CD4-positive, alpha-beta T cell treated with Interferon alpha-2 for 1 hour (primary cell): ENCODE measurements around the gene PSG2.
"Not testable (repeated sequence)": the region's sequence is repeated elsewhere in the genome, so short reads cannot be mapped to it uniquely, and the experiment has no call there.

Source experiments
- DNase-seq, 2 donors: peaks; one replicate each; pipeline ENCODE4 v3.0.0-alpha.2; 2020 to 2022

PSG2 gene

GRCh38 chr19:43062418-43062817, 20.1 kb downstream of the PSG2 start:
- not testable (repeated sequence) for DNase-seq

DNA sequence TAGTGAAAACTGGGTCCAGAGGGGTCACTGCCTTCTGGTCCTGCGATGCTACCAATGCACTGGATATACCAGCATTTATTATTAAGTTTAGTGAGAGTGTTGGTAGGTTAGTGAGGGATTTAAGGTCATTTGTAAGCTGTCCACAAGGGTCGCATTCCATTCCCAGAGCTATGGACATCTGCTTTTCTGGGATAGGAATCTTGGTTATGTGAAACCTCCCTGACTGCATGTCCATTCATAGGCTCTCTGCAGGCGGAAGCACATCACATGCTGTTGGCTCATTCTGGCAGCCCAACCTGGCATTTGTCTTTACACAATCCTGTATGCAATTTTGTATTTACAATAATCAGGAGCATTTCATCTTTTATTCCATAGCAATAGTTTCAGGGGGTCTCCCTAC, 21.2 kb downstream of the PSG2 start:
- DNase-seq = not testable (repeated sequence)

DNA sequence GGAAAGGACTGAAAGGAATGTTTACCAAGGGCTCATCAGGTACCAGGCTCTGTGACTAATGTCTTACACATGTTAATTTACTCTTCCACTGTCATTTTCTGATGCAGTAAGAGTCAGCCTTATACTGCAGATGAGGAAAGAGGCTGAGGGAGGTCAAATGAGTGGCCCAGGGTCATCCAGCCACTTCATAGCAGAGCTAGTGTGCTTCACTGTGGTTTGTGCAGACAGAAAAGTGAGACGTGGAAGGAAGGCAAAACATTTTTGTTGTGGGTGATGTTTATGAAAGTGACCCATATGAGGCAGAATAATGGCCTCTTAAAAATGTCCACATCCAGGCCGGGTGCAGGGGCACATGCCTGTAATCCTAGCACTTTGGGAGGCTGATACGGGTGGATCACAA, 22.2 kb downstream of the PSG2 start:
- DNase-seq = not testable (repeated sequence)

GRCh38 chr19:43059482-43059881, 23.0 kb downstream of the PSG2 start:
- DNase-seq = not testable (repeated sequence)

GRCh38 chr19:43058440-43058839, 24.1 kb downstream of the PSG2 start:
- not testable (repeated sequence) for DNase-seq

DNA sequence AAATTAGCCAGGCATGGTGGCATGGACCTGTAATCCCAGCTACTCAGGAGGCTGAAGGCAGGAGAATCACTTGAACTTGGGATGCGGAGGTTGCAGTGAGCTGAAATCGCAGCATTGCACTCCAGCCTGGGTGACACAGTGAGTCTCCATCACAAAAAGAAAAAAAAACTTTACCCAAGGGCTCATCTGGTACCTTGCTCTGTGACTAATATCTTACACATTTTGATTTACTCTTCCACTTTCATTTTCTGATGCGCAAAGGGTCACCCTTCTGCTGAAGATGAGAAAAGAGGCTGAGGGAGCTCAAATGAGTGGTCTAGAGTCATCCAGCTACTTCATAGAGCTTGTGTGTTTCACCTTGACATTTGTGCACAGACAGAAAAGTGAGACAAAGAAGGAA, 34.5 kb downstream of the PSG2 start:
- not testable (repeated sequence) for DNase-seq

DNA sequence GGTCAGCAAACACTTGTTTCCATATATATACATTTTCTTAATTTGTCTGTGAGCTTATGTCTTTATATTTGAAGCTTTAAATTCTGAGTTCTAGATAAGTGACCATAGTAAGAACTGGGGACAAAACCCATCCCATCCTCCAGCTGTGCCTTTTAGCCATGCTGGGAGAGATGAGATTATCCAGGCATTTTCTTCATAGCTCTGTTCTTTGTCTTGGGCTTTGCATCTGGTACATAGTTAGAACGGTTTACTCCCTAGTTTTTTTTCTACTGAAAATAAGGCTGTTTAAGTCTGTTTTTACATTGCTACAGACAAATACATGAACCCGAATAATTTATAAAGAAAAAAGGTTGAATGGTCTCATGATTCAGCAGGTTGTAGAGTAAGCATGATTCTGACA, 35.9 kb downstream of the PSG2 start:
- not testable (repeated sequence) for DNase-seq

DNA sequence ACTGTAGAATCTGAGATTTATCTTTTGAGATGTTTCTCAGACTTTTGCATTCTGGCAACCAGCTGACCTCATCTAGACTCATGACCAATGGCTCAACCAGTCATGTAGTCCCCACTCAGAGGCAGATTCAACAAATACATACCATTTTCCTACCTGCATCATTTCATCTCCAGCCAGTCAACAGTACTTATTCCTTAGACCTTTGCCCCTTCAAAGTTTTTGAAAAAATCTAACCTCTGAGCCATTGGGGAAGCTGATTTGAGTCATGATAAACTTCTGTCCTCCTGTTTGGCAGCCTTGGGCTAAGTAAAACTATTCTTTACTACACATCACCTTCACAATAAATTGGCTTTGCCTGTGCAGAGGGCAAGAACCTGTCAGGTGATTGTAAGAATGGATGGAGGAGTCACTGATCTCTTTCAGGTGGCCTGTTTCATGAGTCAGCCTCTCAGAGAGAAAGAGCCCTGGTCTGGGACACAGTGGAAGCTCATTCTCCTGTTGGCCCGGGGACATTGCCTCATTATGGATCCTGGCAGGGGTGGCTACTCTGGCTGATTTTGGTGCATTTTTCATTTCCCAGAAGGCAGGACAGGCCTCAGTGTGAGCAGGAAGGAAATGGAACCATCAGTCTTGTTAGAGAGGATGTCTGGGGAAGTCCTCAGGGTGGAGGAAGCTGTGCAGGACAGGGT, 38.9 kb downstream of the PSG2 start:
- not testable (repeated sequence) for DNase-seq

GRCh38 chr19:43031645-43032044, 50.9 kb downstream of the PSG2 start:
- not testable (repeated sequence) for DNase-seq

GRCh38 chr19:43028866-43029265, 53.6 kb downstream of the PSG2 start:
- no peak for DNase-seq

- DNase-seq = not testable (repeated sequence)
Measured at GRCh38 chr19:43027985-43028384, 54.5 kb downstream of the PSG2 start.

- DNase-seq = not testable (repeated sequence)
Measured at GRCh38 chr19:43027061-43027460, 55.4 kb downstream of the PSG2 start.

DNA sequence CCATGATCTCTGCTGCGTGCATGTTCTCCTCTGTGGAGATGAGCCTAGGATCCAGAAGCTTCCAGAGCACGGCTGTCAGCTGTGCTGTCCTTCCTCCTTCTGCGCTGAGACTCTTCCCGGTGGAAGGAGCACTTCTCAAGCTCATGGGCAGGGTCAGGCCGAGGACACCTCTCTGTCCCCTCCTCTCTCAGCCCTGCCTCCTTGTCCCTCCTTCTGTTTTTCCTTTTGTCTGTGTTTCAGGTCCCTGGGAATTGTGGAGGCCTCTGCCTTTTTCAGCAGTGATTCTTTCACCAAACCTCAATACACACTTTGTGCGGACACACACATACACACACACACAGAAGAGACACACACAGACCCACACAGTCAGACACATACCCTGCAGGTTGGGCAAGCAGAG, 56.1 kb downstream of the PSG2 start, which contains the start of gene PSG11:
TSS of gene PSG11 (minus strand) at position 101 of the 400 bp plus-strand sequence. CDS start at position 4, 97 bp downstream.
- DNase-seq = not testable (repeated sequence)

- not testable (repeated sequence) for DNase-seq
Measured at GRCh38 chr19:43022098-43022497, 60.4 kb downstream of the PSG2 start.

DNA sequence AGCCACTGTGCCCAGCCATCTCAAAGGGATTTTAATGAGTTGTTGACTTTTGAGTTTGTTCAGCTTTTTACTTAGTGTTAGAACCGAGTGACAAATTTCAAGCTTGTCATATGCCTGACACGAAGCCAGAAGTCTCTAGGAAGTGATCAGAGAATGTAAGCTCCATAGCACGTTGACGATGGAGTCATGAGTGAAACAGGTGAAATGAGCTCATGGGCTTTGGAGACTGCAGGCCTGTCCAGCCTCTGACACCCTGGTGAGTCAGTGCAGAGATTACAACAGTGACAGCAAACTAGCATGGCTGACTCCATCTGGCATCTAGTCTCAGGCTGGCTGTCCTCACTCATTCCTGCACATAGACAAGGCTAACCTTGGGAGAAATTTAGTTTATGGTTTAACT, 60.9 kb downstream of the PSG2 start:
- DNase-seq = not testable (repeated sequence)

- not testable (repeated sequence) for DNase-seq
Measured at GRCh38 chr19:43019588-43019987, 62.9 kb downstream of the PSG2 start.
